Mesenchymal stem cell (in vitro differentiated cells and primary cell): ENCODE data around the gene LRRC37B. TPM values are rescaled to one million over a fixed set of nuclear protein-coding genes. Genes with fewer than 3 reads are reported as not detected.
"Not testable (repeated sequence)": the region's sequence is repeated elsewhere in the genome, so short reads cannot be mapped to it uniquely, and the experiment has no call there.

Source experiments
- DNase-seq: peaks from one replicate; pipeline ENCODE4 v3.0.0-alpha.2; 2013
- H2AFZ ChIP-seq: one replicate; pipeline ENCODE4 v1.6.1; 2013; ENCODE audit warnings: low read depth, mild to moderate bottlenecking, control low read depth, inconsistent platforms, low read length, moderate library complexity
- H2AK5ac ChIP-seq: 2 replicates; pipeline ENCODE4 v1.6.1; 2013; ENCODE audit warnings: low read length, moderate library complexity, mild to moderate bottlenecking, inconsistent platforms; ENCODE audit not compliant: severe bottlenecking
- H2BK120ac ChIP-seq: one replicate; pipeline ENCODE4 v1.6.1; 2013; ENCODE audit warnings: low read depth, mild to moderate bottlenecking, inconsistent platforms, low read length, moderate library complexity
- H2BK12ac ChIP-seq, 2 experiments: one replicate each; pipeline ENCODE4 v1.6.1; 2013; ENCODE audit warnings: inconsistent platforms in 2 of 2, low read length in 2 of 2, mild to moderate bottlenecking in 2 of 2, moderate library complexity in 2 of 2, control low read depth in 1 of 2
- H2BK15ac ChIP-seq: one replicate; pipeline ENCODE4 v1.6.1; 2013; ENCODE audit warnings: mild to moderate bottlenecking, low read depth, inconsistent platforms; ENCODE audit not compliant: poor library complexity, severe bottlenecking
- H2BK5ac ChIP-seq: 2 replicates; pipeline ENCODE4 v1.6.1; 2013; ENCODE audit warnings: low read depth, mild to moderate bottlenecking, low read length, control low read depth, inconsistent platforms; ENCODE audit not compliant: poor library complexity, severe bottlenecking
- H3K14ac ChIP-seq, 2 experiments: one replicate each; pipeline ENCODE4 v1.6.1; 2013; ENCODE audit warnings: inconsistent platforms in 2 of 2, low read length in 2 of 2, control low read depth in 1 of 2, mild to moderate bottlenecking in 1 of 2, moderate library complexity in 1 of 2
- H3K18ac ChIP-seq, 2 experiments: one replicate each; pipeline ENCODE4 v1.6.1; 2013; ENCODE audit warnings: inconsistent platforms in 2 of 2, low read length in 2 of 2, control low read depth in 1 of 2, low read depth in 1 of 2, mild to moderate bottlenecking in 1 of 2
- H3K23ac ChIP-seq, 2 experiments: one replicate each; pipeline ENCODE4 v1.6.1; 2013; ENCODE audit warnings: inconsistent platforms in 2 of 2, low read length in 2 of 2, mild to moderate bottlenecking in 2 of 2, moderate library complexity in 2 of 2, control low read depth in 1 of 2
- H3K27ac ChIP-seq: 2 replicates; pipeline ENCODE4 v1.5.1; 2013; ENCODE audit warnings: mild to moderate bottlenecking, moderate library complexity, low read length, control low read depth, inconsistent platforms; ENCODE audit not compliant: poor library complexity, severe bottlenecking
- H3K27me3 ChIP-seq, 2 experiments: 2 replicates each; pipeline versions ENCODE4 v1.6.1 to v1.7.0; 2013; ENCODE audit warnings: low read length in 2 of 2, mild to moderate bottlenecking in 2 of 2, moderate library complexity in 2 of 2, control low read depth in 1 of 2, inconsistent platforms in 1 of 2; ENCODE audit not compliant: control insufficient read depth in 1 of 2, insufficient read depth in 1 of 2
- H3K36me3 ChIP-seq, 2 experiments: 2 replicates each; pipeline versions ENCODE4 v1.6.1 to v1.7.0; 2013; ENCODE audit warnings: low read length in 2 of 2, control low read depth in 1 of 2, inconsistent platforms in 1 of 2, low read depth in 1 of 2, mild to moderate bottlenecking in 1 of 2; ENCODE audit not compliant: insufficient read depth in 2 of 2, control insufficient read depth in 1 of 2
- H3K4ac ChIP-seq, 2 experiments: one replicate each; pipeline ENCODE4 v1.6.1; 2013; ENCODE audit warnings: inconsistent platforms in 2 of 2, low read length in 2 of 2, mild to moderate bottlenecking in 2 of 2, moderate library complexity in 2 of 2, control low read depth in 1 of 2, low read depth in 1 of 2
- H3K4me1 ChIP-seq: 2 replicates; pipeline ENCODE4 v1.6.1; 2013; ENCODE audit warnings: low read depth, low read length, control low read depth; ENCODE audit not compliant: control insufficient read depth, insufficient read depth
- H3K4me2 ChIP-seq: 2 replicates; pipeline ENCODE4 v1.6.1; 2013; ENCODE audit warnings: low read length, mild to moderate bottlenecking, inconsistent platforms; ENCODE audit not compliant: poor library complexity, severe bottlenecking
- H3K4me3 ChIP-seq, 2 experiments: 2 replicates each; pipeline versions ENCODE4 v1.5.1 to v1.7.0; 2013; ENCODE audit warnings: low read length in 2 of 2, mild to moderate bottlenecking in 2 of 2, control low read depth in 1 of 2, low read depth in 1 of 2; ENCODE audit not compliant: insufficient read depth in 1 of 2
- H3K79me1 ChIP-seq: replicated peaks from 2 replicates; pipeline ENCODE4 v1.6.1; 2013; ENCODE audit warnings: mild to moderate bottlenecking, control low read depth, low read length, inconsistent platforms; ENCODE audit not compliant: poor library complexity, severe bottlenecking
- H3K9ac ChIP-seq: 2 replicates; pipeline ENCODE4 v1.7.0; 2013; ENCODE audit warnings: mild to moderate bottlenecking, low read length, moderate library complexity
- H3K9me3 ChIP-seq: 2 replicates; pipeline ENCODE4 v1.7.0; 2013; ENCODE audit warnings: mild to moderate bottlenecking, low read length; ENCODE audit not compliant: control insufficient read depth
- H4K8ac ChIP-seq: one replicate; pipeline ENCODE4 v1.6.1; 2013; ENCODE audit warnings: inconsistent platforms, mild to moderate bottlenecking, low read length, moderate library complexity
- H4K91ac ChIP-seq: one replicate; pipeline ENCODE4 v1.6.1; 2013; ENCODE audit warnings: mild to moderate bottlenecking, low read length, inconsistent platforms
- WGBS: methylation state at CpG from one replicate; pipeline ENCODE4 v1.1.7; 2013; ENCODE audit warnings: mixed read lengths; 5-methylcytosine and 5-hydroxymethylcytosine counted together
- polyA plus RNA-seq, 2 experiments: library from polyadenylated mRNA; stranded (reverse); fragments of 200-250 nt; gene quantifications; one replicate each; pipeline ENCODE4 v1.2.3, GENCODE V29; 2013

The LRRC37B gene
- 9.0 TPM for polyA plus RNA-seq (2013, experiment 1 of 2)
- polyA plus RNA-seq (2013, experiment 2 of 2), result 8.8 TPM

DNA sequence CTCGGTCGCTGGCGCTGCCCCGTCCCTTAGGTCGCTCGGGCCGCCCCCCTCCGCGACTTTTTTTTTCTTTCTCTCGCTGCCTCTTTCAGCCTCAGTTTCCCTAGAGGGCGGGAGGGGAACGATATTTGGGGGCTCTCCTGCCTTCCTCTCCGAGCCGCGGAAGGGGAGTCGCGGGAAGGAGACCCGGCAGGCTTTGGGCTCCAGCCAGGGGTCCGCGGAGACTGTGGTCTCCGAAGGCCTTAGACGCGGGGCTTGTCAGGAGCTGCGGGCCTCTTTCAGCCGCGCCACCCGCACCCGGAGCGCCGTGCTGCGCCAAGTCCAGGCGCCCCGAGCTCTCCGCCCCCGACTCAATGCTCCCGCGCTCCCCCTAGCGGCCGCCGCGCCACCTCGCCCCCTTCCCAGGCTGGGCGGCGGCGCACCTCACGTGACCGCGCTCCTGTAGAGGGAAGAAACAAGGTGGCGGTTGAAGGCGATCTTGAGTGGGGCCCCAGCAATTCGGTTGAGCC is at the start of gene LRRC37B:
TSS of gene LRRC37B (plus strand) at position 427 of the 506 bp plus-strand sequence. CDS start 14,010 bp downstream, outside the sequence.
- H2AFZ ChIP-seq, result peak within 1 kb of the TSS; percentile 95
- peak within 1 kb of the TSS; percentile 80 for H4K91ac ChIP-seq
- peaks cover 8% of the 10 kb centered on the region for H3K4me1 ChIP-seq
- H3K9me3 ChIP-seq, result no peaks in the 10 kb centered on the region
- 3% methylated on average over 35 of the region's 51 CpGs for WGBS
- peak within 1 kb of the TSS; percentile 89 for H3K4me2 ChIP-seq
- peak within 1 kb of the TSS; percentile 17 to 98 for H3K4ac ChIP-seq
- peak within 1 kb of the TSS; percentile 94 to 98 for H3K4me3 ChIP-seq
- H2BK120ac ChIP-seq, result peak within 1 kb of the TSS; percentile 82
- no peaks in the 10 kb centered on the region for H3K27me3 ChIP-seq
- no peak within 1 kb of the TSS for H2AK5ac ChIP-seq
- peak within 1 kb of the TSS; percentile 89 for H4K8ac ChIP-seq
- no peak within 1 kb of the TSS for H3K27ac ChIP-seq
- DNase-seq, result peak; percentile 79
- peaks cover 0 to 5% of the 10 kb centered on the region in 2 experiments for H3K36me3 ChIP-seq
- H2BK12ac ChIP-seq, result no peak within 1 kb of the TSS
- peak within 1 kb of the TSS; percentile 93 for H2BK15ac ChIP-seq
- peak within 1 kb of the TSS in 1 of 2 experiments; percentile 89 for H3K23ac ChIP-seq
- H3K14ac ChIP-seq, result peak within 1 kb of the TSS in 1 of 2 experiments; percentile 91
- H3K9ac ChIP-seq, result peak within 1 kb of the TSS; percentile 91
- no peak within 1 kb of the TSS for H2BK5ac ChIP-seq
- H3K18ac ChIP-seq, result peak within 1 kb of the TSS; percentile 62 to 96
- H3K79me1 ChIP-seq, result peaks cover 5% of the 10 kb centered on the region

DNA sequence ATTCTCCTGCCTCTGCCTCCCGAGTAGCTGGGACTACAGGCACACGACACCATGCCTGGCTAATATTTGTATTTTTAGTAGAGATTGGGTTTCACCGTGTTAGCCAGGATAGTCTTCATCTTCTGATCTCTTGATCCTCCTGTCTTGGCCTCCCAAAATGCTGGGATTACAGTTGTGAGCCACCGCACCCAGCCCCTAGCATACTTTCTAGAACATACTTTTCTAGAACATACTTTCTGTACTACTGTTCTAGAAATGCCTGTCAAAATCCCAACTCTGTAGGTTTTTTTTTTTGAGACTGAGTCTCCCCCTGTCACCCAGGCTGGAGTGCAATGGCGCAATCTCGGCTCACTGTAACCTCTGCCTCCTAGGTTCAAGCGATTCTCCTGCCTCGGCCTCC is 43.1 kb upstream of the LRRC37B start:
- H2AK5ac ChIP-seq, H3K14ac ChIP-seq, H4K8ac ChIP-seq, H3K9ac ChIP-seq, H2BK120ac ChIP-seq, H3K4me3 ChIP-seq, DNase-seq, H3K27ac ChIP-seq, H3K23ac ChIP-seq, H3K9me3 ChIP-seq, H3K18ac ChIP-seq, H4K91ac ChIP-seq, H2BK5ac ChIP-seq, H3K4me2 ChIP-seq, H2BK15ac ChIP-seq, H2BK12ac ChIP-seq, H3K27me3 ChIP-seq, H3K4me1 ChIP-seq, H3K4ac ChIP-seq, H2AFZ ChIP-seq: not testable (repeated sequence)
- H3K36me3 ChIP-seq, result peaks cover 20 to 52% of the 10 kb centered on the region in 2 experiments
- WGBS, result 98% methylated on average over 6 of the region's 8 CpGs
- peaks cover 13% of the 10 kb centered on the region for H3K79me1 ChIP-seq

DNA sequence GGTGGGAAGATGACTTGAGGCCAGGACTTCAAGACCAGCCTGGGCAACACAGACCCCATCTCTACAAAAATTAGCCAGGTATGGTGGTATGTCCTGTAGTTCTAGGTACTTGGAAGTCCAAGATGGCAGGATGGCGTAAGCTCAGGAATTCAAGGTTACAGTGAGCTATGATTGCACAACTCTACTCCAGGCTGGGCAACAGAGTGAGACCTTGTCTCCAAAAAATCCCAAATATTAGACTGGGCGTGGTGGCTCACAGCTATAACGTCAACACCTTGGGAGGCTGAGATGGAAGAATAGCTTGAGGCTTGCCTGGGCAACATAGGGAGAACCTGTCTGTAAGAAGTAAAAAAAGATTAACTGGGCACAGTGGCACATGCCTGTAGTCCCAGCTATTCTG is 39.5 kb upstream of the LRRC37B start:
- H2AK5ac ChIP-seq, result no peak overlapping the region
- no peaks in the 10 kb centered on the region for H3K4me1 ChIP-seq
- no peak overlapping the region for H4K91ac ChIP-seq
- H4K8ac ChIP-seq, result no peak overlapping the region
- no peak overlapping the region for H3K23ac ChIP-seq
- H3K27me3 ChIP-seq, result no peaks in the 10 kb centered on the region
- WGBS, result 98% methylated on average over 3 of the region's 3 CpGs
- no peak overlapping the region for H3K9ac ChIP-seq
- peaks cover 9% of the 10 kb centered on the region for H3K79me1 ChIP-seq
- H3K27ac ChIP-seq, result no peak overlapping the region
- DNase-seq, result no peak
- no peak overlapping the region for H3K4ac ChIP-seq
- H2BK15ac ChIP-seq, result no peak overlapping the region
- H2BK120ac ChIP-seq, result no peak overlapping the region
- H3K4me2 ChIP-seq, result no peak overlapping the region
- no peak overlapping the region for H2AFZ ChIP-seq
- no peak overlapping the region for H2BK5ac ChIP-seq
- peaks cover 28 to 34% of the 10 kb centered on the region in 2 experiments for H3K36me3 ChIP-seq
- H3K4me3 ChIP-seq, result no peak overlapping the region
- no peak overlapping the region for H2BK12ac ChIP-seq
- H3K18ac ChIP-seq, result no peak overlapping the region
- no peak overlapping the region for H3K14ac ChIP-seq
- no peaks in the 10 kb centered on the region for H3K9me3 ChIP-seq

- H4K8ac ChIP-seq, H3K14ac ChIP-seq, H3K9ac ChIP-seq, H3K27me3 ChIP-seq, H3K4me3 ChIP-seq, H4K91ac ChIP-seq, H3K4me1 ChIP-seq, H2BK12ac ChIP-seq, H3K27ac ChIP-seq, H3K4ac ChIP-seq, DNase-seq, H3K4me2 ChIP-seq, H3K79me1 ChIP-seq, H2AFZ ChIP-seq, H2BK15ac ChIP-seq, H3K18ac ChIP-seq, H2AK5ac ChIP-seq, H3K23ac ChIP-seq, H3K9me3 ChIP-seq, H2BK5ac ChIP-seq, H2BK120ac ChIP-seq: not testable (repeated sequence)
- peaks cover 21 to 34% of the 10 kb centered on the region in 2 experiments for H3K36me3 ChIP-seq
- whole genome bisulfite sequencing, result 83% methylated on average over 5 of the region's 5 CpGs
Measured at GRCh38 chr17:31970416-31970815, 36.8 kb upstream of the LRRC37B start.
